Rectal smooth muscle tissue (tissue), 1 donor: ENCODE measurements around the gene GRIN2D.

Experiments
- H3K27ac ChIP-seq: one replicate; pipeline ENCODE4 v1.7.0; 2013; ENCODE audit warnings: low read depth, low read length, inconsistent platforms
- H3K27me3 ChIP-seq: one replicate; pipeline ENCODE4 v1.7.0; 2013; ENCODE audit warnings: low read length; ENCODE audit not compliant: control insufficient read depth, insufficient read depth
- H3K36me3 ChIP-seq: one replicate; pipeline ENCODE4 v1.7.0; 2013; ENCODE audit warnings: low read length; ENCODE audit not compliant: control insufficient read depth, insufficient read depth
- H3K4me1 ChIP-seq: one replicate; pipeline ENCODE4 v1.7.0; 2013; ENCODE audit warnings: low read length; ENCODE audit not compliant: control insufficient read depth, insufficient read depth
- H3K4me3 ChIP-seq: one replicate; pipeline ENCODE4 v1.7.0; 2013; ENCODE audit warnings: low read length
- H3K9ac ChIP-seq: one replicate; pipeline ENCODE4 v1.7.0; 2013; ENCODE audit warnings: low read length

GRIN2D gene

GRCh38 chr19:48393559-48394330 is at the start of gene GRIN2D:
TSS of gene GRIN2D (plus strand) at chr19:48393668. CDS start at chr19:48398393, 4,725 bp downstream.
- peaks cover 46% of the 10 kb centered on the region for H3K27me3 ChIP-seq
- H3K27ac ChIP-seq, result no peak within 1 kb of the TSS
- peaks cover 3% of the 10 kb centered on the region for H3K36me3 ChIP-seq
- no peaks in the 10 kb centered on the region for H3K4me1 ChIP-seq
- H3K4me3 ChIP-seq, result no peak within 1 kb of the TSS
- H3K9ac ChIP-seq, result no peak within 1 kb of the TSS

- H3K27ac ChIP-seq, result no peak overlapping the region
- H3K27me3 ChIP-seq, result no peaks in the 10 kb centered on the region
- no peaks in the 10 kb centered on the region for H3K4me1 ChIP-seq
- no peak overlapping the region for H3K9ac ChIP-seq
- H3K4me3 ChIP-seq, result no peak overlapping the region
- no peaks in the 10 kb centered on the region for H3K36me3 ChIP-seq
These were observed 48.6 kb upstream of the GRIN2D start for GRCh38 chr19:48344892-48345291.

- H3K27ac ChIP-seq, result no peak overlapping the region
- no peak overlapping the region for H3K4me3 ChIP-seq
- H3K27me3 ChIP-seq, result no peaks in the 10 kb centered on the region
- no peaks in the 10 kb centered on the region for H3K4me1 ChIP-seq
- H3K9ac ChIP-seq, result no peak overlapping the region
- no peaks in the 10 kb centered on the region for H3K36me3 ChIP-seq
These were observed 47.3 kb upstream of the GRIN2D start for GRCh38 chr19:48346191-48346590.

- no peak overlapping the region for H3K27ac ChIP-seq
- no peaks in the 10 kb centered on the region for H3K27me3 ChIP-seq
- H3K4me1 ChIP-seq, result no peaks in the 10 kb centered on the region
- H3K9ac ChIP-seq, result no peak overlapping the region
- no peaks in the 10 kb centered on the region for H3K36me3 ChIP-seq
- H3K4me3 ChIP-seq, result no peak overlapping the region
These were observed 45.4 kb upstream of the GRIN2D start for GRCh38 chr19:48348045-48348444.

- H3K36me3 ChIP-seq, result no peaks in the 10 kb centered on the region
- H3K27ac ChIP-seq, result no peak overlapping the region
- H3K9ac ChIP-seq, result no peak overlapping the region
- H3K4me3 ChIP-seq, result no peak overlapping the region
- no peaks in the 10 kb centered on the region for H3K4me1 ChIP-seq
- no peaks in the 10 kb centered on the region for H3K27me3 ChIP-seq
These were observed 44.7 kb upstream of the GRIN2D start for GRCh38 chr19:48348737-48349136.

GRCh38 chr19:48350856-48351255 is 42.6 kb upstream of the GRIN2D start:
- Histone ChIP-seq H3K4me1 (no peaks in the 10 kb centered on the region), H3K4me3 (no peak overlapping the region), H3K27ac (no peak overlapping the region), H3K27me3 (no peaks in the 10 kb centered on the region), H3K36me3 (no peaks in the 10 kb centered on the region), H3K9ac (no peak overlapping the region)

DNA sequence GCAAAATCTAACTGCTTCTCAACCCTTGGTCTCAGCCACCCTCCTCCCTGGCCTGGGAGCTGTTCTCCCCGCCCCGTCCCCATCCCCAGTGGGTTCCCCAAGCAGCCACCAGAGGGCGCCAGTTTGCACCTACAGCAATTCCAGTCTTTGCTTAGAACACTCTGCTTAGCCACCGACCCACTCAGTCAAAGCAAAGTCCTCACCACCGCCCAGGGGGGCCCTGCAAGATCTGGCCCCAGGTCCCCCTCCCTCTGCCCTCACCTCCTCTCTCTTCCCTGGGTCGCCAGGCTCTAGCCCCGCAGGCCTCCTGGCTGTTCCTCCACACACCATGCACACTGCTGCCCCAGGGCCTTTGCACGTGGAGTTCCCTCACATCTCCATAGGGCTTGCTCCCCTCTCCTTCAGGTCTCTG is 42.1 kb upstream of the GRIN2D start:
- H3K27ac ChIP-seq, result no peak overlapping the region
- no peaks in the 10 kb centered on the region for H3K27me3 ChIP-seq
- H3K4me1 ChIP-seq, result no peaks in the 10 kb centered on the region
- H3K9ac ChIP-seq, result no peak overlapping the region
- H3K4me3 ChIP-seq, result no peak overlapping the region
- no peaks in the 10 kb centered on the region for H3K36me3 ChIP-seq

GRCh38 chr19:48353677-48354076 is 39.8 kb upstream of the GRIN2D start:
- H3K9ac ChIP-seq, result no peak overlapping the region
- no peaks in the 10 kb centered on the region for H3K36me3 ChIP-seq
- H3K4me3 ChIP-seq, result no peak overlapping the region
- H3K27ac ChIP-seq, result no peak overlapping the region
- H3K4me1 ChIP-seq, result no peaks in the 10 kb centered on the region
- no peaks in the 10 kb centered on the region for H3K27me3 ChIP-seq

DNA sequence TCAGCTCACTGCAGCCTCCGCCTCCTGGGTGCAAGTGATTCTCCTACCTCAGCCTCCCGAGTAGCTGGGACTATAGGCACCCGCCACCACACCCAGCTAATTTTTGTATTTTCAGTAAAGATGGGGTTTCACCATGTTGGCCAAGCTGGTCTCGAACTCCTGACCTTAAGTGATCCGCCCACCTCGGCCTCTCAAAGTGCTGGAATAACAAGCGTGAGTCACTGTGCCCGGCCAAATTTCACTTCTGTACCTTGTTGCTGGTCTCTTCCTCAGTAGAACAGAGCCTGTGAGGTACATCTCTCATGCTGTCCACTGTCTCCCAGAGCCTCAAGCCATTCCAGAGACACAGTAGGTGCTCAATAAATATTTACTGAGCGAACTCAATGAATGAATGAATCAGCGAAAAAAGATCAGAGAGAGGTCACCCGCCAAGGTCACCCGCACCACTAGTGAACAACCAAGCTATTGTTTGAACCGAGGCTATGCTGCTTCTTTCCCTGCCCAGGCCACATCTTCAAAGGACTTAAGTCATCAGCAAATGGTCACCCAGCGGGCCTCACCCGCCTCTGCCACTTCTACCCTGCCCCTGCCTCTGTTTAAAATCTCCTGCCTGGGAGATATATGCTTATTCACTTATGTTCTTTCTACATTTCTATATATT is 39.0 kb upstream of the GRIN2D start:
- no peak overlapping the region for H3K4me3 ChIP-seq
- no peaks in the 10 kb centered on the region for H3K27me3 ChIP-seq
- no peak overlapping the region for H3K27ac ChIP-seq
- H3K4me1 ChIP-seq, result no peaks in the 10 kb centered on the region
- no peaks in the 10 kb centered on the region for H3K36me3 ChIP-seq
- H3K9ac ChIP-seq, result no peak overlapping the region

DNA sequence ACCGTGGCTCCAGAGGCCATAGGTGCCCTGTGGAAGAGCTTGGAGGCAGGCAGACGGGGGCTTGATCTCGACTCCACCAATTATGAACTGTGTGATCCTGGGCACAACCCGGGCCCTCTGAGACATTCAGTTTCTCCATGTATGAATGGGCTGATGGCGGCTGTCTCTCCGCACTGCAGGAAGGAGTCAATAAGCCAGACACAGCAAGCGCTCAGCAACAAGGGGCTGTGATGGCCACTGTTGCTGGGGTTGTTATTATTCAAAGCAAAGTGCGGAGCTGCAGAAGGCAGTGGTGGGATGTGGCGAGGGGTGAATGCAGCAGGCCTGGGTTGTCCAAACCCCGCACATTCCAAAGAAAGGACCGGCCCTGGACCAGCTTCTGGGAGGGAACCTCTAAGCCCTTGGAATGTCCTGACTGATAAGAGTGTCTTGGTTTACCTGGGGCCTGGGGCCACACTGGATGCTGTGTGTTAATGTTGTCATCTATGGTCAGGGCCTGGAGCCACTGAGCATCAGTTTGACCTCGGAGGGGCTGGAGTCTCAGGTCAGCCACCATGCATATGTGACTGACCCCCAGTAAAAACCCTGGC is 38.0 kb upstream of the GRIN2D start:
- Histone ChIP-seq H3K9ac (no peak overlapping the region), H3K36me3 (no peaks in the 10 kb centered on the region), H3K27ac (no peak overlapping the region), H3K4me1 (no peaks in the 10 kb centered on the region), H3K4me3 (no peak overlapping the region), H3K27me3 (no peaks in the 10 kb centered on the region)

- H3K36me3 ChIP-seq, result no peaks in the 10 kb centered on the region
- H3K27ac ChIP-seq, result no peak overlapping the region
- H3K9ac ChIP-seq, result no peak overlapping the region
- no peaks in the 10 kb centered on the region for H3K4me1 ChIP-seq
- H3K4me3 ChIP-seq, result no peak overlapping the region
- no peaks in the 10 kb centered on the region for H3K27me3 ChIP-seq
These were observed 34.3 kb upstream of the GRIN2D start for GRCh38 chr19:48359123-48359522.

DNA sequence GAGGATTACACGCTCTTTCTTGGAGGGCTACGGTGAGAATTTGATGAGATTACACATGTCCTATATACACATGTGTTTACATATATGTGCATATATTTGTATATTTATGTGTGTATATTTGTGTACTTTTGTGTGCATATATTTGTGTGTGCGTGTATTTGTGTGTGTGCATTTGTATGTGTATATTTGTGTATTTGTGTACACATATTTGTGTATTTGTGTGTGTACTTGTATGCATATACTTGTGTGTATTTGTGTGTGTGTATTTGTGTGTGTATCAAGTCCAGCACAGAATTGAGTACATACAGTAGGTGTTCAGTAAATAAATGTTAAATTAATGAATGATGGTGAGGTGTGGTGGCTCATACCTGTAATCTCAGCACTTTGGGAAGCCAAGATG is 31.6 kb upstream of the GRIN2D start:
- Histone ChIP-seq H3K4me3 (no peak overlapping the region), H3K27ac (no peak overlapping the region), H3K27me3 (no peaks in the 10 kb centered on the region), H3K4me1 (no peaks in the 10 kb centered on the region), H3K36me3 (no peaks in the 10 kb centered on the region), H3K9ac (no peak overlapping the region)
